Choroid plexus epithelial cell (primary cell): ENCODE data around the gene TAF9B.
"Not testable (repeated sequence)": the region's sequence is repeated elsewhere in the genome, so short reads cannot be mapped to it uniquely, and the experiment has no call there.

Source experiments
- DNase-seq: peaks from one replicate; pipeline ENCODE4 v3.0.0-alpha.2; 2010; ENCODE audit warnings: low read depth
- H3K4me3 ChIP-seq: 2 replicates; pipeline ENCODE4 v1.5.1; 2011; ENCODE audit warnings: low read depth, mild to moderate bottlenecking, control low read depth, low read length, moderate library complexity
- CTCF ChIP-seq: conservative IDR thresholded peaks from 2 replicates; pipeline ENCODE4 v1.5.1; 2011; ENCODE audit warnings: low read depth, mild to moderate bottlenecking, control low read depth, inconsistent platforms, low read length, moderate library complexity

The TAF9B gene

GRCh38 chrX:78140206-78140605 is 756 bp upstream of the TAF9B start:
- TF ChIP-seq CTCF, result no peak
- no peak for DNase-seq
- H3K4me3 ChIP-seq, result no peak overlapping the region

- H3K4me3 ChIP-seq, result no peak overlapping the region
- DNase-seq, result no peak
- no peak for TF ChIP-seq CTCF
Observed at GRCh38 chrX:78133238-78133960, 6.1 kb downstream of the TAF9B start.

GRCh38 chrX:78131117-78131516 is 8.3 kb downstream of the TAF9B start:
- no peak for DNase-seq
- H3K4me3 ChIP-seq, result no peak overlapping the region
- no peak for TF ChIP-seq CTCF

- H3K4me3 ChIP-seq, result no peak overlapping the region
- no peak for TF ChIP-seq CTCF
Observed at GRCh38 chrX:78130396-78130795, 9.1 kb downstream of the TAF9B start.

GRCh38 chrX:78129714-78130113 is 9.7 kb downstream of the TAF9B start:
- TF ChIP-seq CTCF, result no peak
- no peak overlapping the region for H3K4me3 ChIP-seq
- DNase-seq, result no peak

More at GRCh38 chrX:78130396-78130795, 9.1 kb downstream of the TAF9B start:
- no peak for DNase-seq

- DNase-seq, H3K4me3 ChIP-seq: not testable (repeated sequence)
Observed at GRCh38 chrX:78125781-78126180, 13.7 kb downstream of the TAF9B start.

- TF ChIP-seq CTCF, result no peak
- H3K4me3 ChIP-seq, result no peak overlapping the region
- no peak for DNase-seq
Observed at GRCh38 chrX:78125148-78125547, 14.3 kb downstream of the TAF9B start.

- DNase-seq, result peak; percentile 34
- peak; percentile 51 for TF ChIP-seq CTCF
- H3K4me3 ChIP-seq, result no peak overlapping the region
Observed at GRCh38 chrX:78124307-78124706, 15.1 kb downstream of the TAF9B start.
